IMR-90 (cell line): Measurements from ENCODE around the gene OTUB2.

Experiments used
- CEBPB ChIP-seq: IDR thresholded peaks from 2 replicates; pipeline ENCODE4 v1.6.1; 2012; ENCODE audit warnings: low read depth, low read length, improper control_type of control experiment
- CHD1 ChIP-seq: IDR thresholded peaks from 2 replicates; pipeline ENCODE4 v1.6.1; 2012; ENCODE audit warnings: low read depth, low read length, improper control_type of control experiment
- FOS ChIP-seq: fragments of 150-350 bp; IDR thresholded peaks from 2 replicates; pipeline ENCODE4 v1.6.1; 2016; ENCODE audit warnings: low read depth, low read length
- MXI1 ChIP-seq: IDR thresholded peaks from 2 replicates; pipeline ENCODE4 v1.6.1; 2012; ENCODE audit warnings: low read depth, mild to moderate bottlenecking, low read length, moderate library complexity, borderline replicate concordance
- POLR2A ChIP-seq: IDR thresholded peaks from 2 replicates; pipeline ENCODE4 v1.6.1; 2012; ENCODE audit warnings: mild to moderate bottlenecking, low read depth, low read length
- RAD21 ChIP-seq: IDR thresholded peaks from 2 replicates; pipeline ENCODE4 v1.6.1; 2012; ENCODE audit warnings: low read length, improper control_type of control experiment
- RCOR1 ChIP-seq: IDR thresholded peaks from 2 replicates; pipeline ENCODE4 v1.6.1; 2012; ENCODE audit warnings: mild to moderate bottlenecking, low read length, improper control_type of control experiment; ENCODE audit not compliant: insufficient replicate concordance
- SMC3 ChIP-seq: fragments of 150-350 bp; IDR thresholded peaks from 2 replicates; pipeline ENCODE4 v1.6.1; 2016; ENCODE audit warnings: low read depth, mild to moderate bottlenecking, antibody characterized with exemption, low read length, moderate library complexity
- TF ChIP-seq, protein P1 (sequence below): conservative IDR thresholded peaks from 2 replicates; pipeline ENCODE4 v1.5.1; 2012; ENCODE audit warnings: mild to moderate bottlenecking, low read depth, low read length, improper control_type of control experiment
- TF ChIP-seq, protein P2 (sequence below): fragments of 150-350 bp; IDR thresholded peaks from 2 replicates; pipeline ENCODE4 v1.6.1; 2017; ENCODE audit warnings: mild to moderate bottlenecking, antibody characterized with exemption, low read length, low read depth

DNA sequence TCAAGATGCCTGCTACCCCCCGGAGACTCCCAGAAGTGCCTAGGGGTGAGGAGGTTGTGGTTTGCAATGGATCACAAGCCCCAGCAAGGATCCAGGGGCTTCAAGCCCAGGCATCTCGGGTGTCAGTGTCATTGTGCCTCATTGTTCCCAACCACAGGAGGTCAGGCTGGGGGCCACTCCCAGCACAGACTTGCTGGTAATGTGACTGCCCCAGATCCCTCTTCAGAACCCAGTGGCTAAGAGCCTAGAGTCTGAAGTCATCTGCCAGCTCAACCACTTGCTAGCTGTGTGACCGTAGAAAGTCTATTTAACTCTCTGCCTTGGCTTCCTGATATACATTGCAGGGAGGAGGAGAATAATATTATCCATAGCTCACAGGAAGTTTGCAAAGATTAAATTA, 42.1 kb upstream of the OTUB2 start:
- TF ChIP-seq, protein P1, sequence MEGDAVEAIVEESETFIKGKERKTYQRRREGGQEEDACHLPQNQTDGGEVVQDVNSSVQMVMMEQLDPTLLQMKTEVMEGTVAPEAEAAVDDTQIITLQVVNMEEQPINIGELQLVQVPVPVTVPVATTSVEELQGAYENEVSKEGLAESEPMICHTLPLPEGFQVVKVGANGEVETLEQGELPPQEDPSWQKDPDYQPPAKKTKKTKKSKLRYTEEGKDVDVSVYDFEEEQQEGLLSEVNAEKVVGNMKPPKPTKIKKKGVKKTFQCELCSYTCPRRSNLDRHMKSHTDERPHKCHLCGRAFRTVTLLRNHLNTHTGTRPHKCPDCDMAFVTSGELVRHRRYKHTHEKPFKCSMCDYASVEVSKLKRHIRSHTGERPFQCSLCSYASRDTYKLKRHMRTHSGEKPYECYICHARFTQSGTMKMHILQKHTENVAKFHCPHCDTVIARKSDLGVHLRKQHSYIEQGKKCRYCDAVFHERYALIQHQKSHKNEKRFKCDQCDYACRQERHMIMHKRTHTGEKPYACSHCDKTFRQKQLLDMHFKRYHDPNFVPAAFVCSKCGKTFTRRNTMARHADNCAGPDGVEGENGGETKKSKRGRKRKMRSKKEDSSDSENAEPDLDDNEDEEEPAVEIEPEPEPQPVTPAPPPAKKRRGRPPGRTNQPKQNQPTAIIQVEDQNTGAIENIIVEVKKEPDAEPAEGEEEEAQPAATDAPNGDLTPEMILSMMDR: no peak
- TF ChIP-seq POLR2A (no peak), RAD21 (no peak), MXI1 (no peak), SMC3 (no peak), FOS (no peak), CEBPB (no peak), RCOR1 (no peak), CHD1 (no peak)
- TF ChIP-seq, protein P2, sequence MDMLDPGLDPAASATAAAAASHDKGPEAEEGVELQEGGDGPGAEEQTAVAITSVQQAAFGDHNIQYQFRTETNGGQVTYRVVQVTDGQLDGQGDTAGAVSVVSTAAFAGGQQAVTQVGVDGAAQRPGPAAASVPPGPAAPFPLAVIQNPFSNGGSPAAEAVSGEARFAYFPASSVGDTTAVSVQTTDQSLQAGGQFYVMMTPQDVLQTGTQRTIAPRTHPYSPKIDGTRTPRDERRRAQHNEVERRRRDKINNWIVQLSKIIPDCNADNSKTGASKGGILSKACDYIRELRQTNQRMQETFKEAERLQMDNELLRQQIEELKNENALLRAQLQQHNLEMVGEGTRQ: no peak
